ENCODE results near the gene ANGPTL8.
A peak's percentile ranks its signal among the peaks of the same experiment; 100 is the strongest.

Gene ANGPTL8

GRCh38 chr19:11267316-11268085 lies 28.1 kb downstream of the ANGPTL8 start:
- Mint-ChIP-seq H3K4me1 (peaks cover 5% of the 10 kb centered on the region), H3K36me3 (no peaks in the 10 kb centered on the region), H3K27ac (no peak overlapping the region), H3K4me3 (no peak overlapping the region), H3K9me3 (no peaks in the 10 kb centered on the region), H3K27me3 (peaks cover 15% of the 10 kb centered on the region)
- DNase-seq (ENCODE audit: low spot score in 2 of 2), result no peak
- no peak for ATAC-seq (ENCODE audit: low read depth)

- Mint-ChIP-seq H3K36me3 (peaks cover 1% of the 10 kb centered on the region), H3K4me3 (no peak overlapping the region), H3K27ac (no peak overlapping the region), H3K9me3 (no peaks in the 10 kb centered on the region), H3K27me3 (peaks cover 15% of the 10 kb centered on the region), H3K4me1 (peaks cover 5% of the 10 kb centered on the region)
- no peak for DNase-seq (ENCODE audit: low spot score in 2 of 2)
- no peak for ATAC-seq (ENCODE audit: low read depth)
Observed at GRCh38 chr19:11268783-11269267, 29.4 kb downstream of the ANGPTL8 start.

- H3K27ac Mint-ChIP-seq, result no peak overlapping the region
- peaks cover 1% of the 10 kb centered on the region for H3K36me3 Mint-ChIP-seq
- no peaks in the 10 kb centered on the region for H3K9me3 Mint-ChIP-seq
- ATAC-seq (ENCODE audit: low read depth), result no peak
- no peak overlapping the region for H3K4me3 Mint-ChIP-seq
- peaks cover 5% of the 10 kb centered on the region for H3K4me1 Mint-ChIP-seq
- H3K27me3 Mint-ChIP-seq, result peaks cover 15% of the 10 kb centered on the region
- no peak for DNase-seq (ENCODE audit: low spot score in 2 of 2)
Observed at GRCh38 chr19:11269408-11269807, 30.0 kb downstream of the ANGPTL8 start.

DNA sequence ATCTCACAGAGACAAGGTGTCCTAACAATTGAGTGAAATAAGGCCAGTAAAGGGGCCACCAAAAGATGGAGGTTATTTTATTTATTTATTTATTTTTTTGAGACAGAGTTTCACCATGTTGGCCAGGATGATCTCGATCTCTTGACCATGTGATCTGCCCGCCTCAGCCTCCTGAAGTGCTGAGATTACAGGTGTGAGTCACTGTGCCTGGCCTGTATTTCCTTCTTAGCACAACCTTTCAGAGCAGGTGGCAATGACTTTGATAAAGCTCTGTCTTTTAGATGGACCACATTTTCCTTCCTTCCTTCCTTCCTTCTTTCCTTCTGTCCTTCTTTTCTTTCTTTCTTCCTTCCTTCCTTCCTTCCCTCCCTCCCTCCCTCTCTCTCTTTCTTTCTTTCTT lies 33.9 kb downstream of the ANGPTL8 start:
- peaks cover 6% of the 10 kb centered on the region for H3K27me3 Mint-ChIP-seq
- no peak overlapping the region for H3K27ac Mint-ChIP-seq
- ATAC-seq (ENCODE audit: low read depth), result no peak

GRCh38 chr19:11273989-11274388 lies 34.6 kb downstream of the ANGPTL8 start:
- ATAC-seq (ENCODE audit: low read depth), result no peak
- Mint-ChIP-seq H3K36me3 (peaks cover 4% of the 10 kb centered on the region), H3K27ac (no peak overlapping the region), H3K27me3 (peaks cover 3% of the 10 kb centered on the region), H3K4me3 (no peak overlapping the region), H3K4me1 (no peaks in the 10 kb centered on the region), H3K9me3 (peaks cover 2% of the 10 kb centered on the region)
- no peak for DNase-seq (ENCODE audit: low spot score in 2 of 2)

More for the DNA sequence above, 33.9 kb downstream of the ANGPTL8 start:
- no peaks in the 10 kb centered on the region for H3K4me1 Mint-ChIP-seq
- H3K9me3 Mint-ChIP-seq, result peaks cover 2% of the 10 kb centered on the region
- peaks cover 4% of the 10 kb centered on the region for H3K36me3 Mint-ChIP-seq
- DNase-seq (ENCODE audit: low spot score in 2 of 2), result no peak
- H3K4me3 Mint-ChIP-seq, result no peak overlapping the region

GRCh38 chr19:11274533-11275086 lies 35.2 kb downstream of the ANGPTL8 start:
- Mint-ChIP-seq H3K4me3 (no peak overlapping the region), H3K27ac (no peak overlapping the region), H3K4me1 (peaks cover 2% of the 10 kb centered on the region), H3K9me3 (peaks cover 4% of the 10 kb centered on the region), H3K36me3 (peaks cover 4% of the 10 kb centered on the region), H3K27me3 (peaks cover 2% of the 10 kb centered on the region)
- no peak for DNase-seq (ENCODE audit: low spot score in 2 of 2)
- ATAC-seq (ENCODE audit: low read depth), result no peak

DNA sequence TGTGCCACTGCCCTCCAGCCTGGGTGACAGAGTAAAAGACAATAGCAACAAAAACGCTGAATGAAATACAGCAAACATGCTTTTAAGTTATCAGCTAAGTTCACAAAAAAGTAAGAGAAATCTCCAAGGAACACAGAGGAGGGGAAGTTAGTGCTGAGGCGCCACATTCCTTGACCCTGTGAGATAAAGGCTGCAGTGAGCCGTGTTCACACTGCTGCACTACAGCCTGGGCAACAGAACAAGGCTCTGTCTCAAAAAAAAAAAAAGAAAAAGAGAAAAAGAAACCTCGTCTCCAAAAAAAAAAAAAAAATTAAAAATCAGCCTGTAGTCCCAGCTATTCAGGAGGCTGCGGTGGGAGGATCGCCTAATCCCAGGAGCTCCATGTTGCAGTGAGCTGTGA lies 39.3 kb downstream of the ANGPTL8 start:
- Mint-ChIP-seq H3K36me3 (peaks cover 3% of the 10 kb centered on the region), H3K4me3 (no peak overlapping the region), H3K4me1 (peaks cover 3% of the 10 kb centered on the region), H3K27me3 (peaks cover 3% of the 10 kb centered on the region), H3K27ac (no peak overlapping the region), H3K9me3 (peaks cover 5% of the 10 kb centered on the region)
- ATAC-seq (ENCODE audit: low read depth), result no peak
- DNase-seq (ENCODE audit: low spot score in 2 of 2), result no peak

- H3K36me3 Mint-ChIP-seq, result peaks cover 3% of the 10 kb centered on the region
- DNase-seq (ENCODE audit: low spot score in 2 of 2) (no peak), ATAC-seq (ENCODE audit: low read depth) (peak; percentile 22)
- H3K4me1 Mint-ChIP-seq, result peaks cover 3% of the 10 kb centered on the region
- H3K9me3 Mint-ChIP-seq, result peaks cover 5% of the 10 kb centered on the region
- no peak overlapping the region for H3K27ac Mint-ChIP-seq
- H3K4me3 Mint-ChIP-seq, result no peak overlapping the region
- peaks cover 3% of the 10 kb centered on the region for H3K27me3 Mint-ChIP-seq
Observed at GRCh38 chr19:11279505-11280236, 40.3 kb downstream of the ANGPTL8 start.

DNA sequence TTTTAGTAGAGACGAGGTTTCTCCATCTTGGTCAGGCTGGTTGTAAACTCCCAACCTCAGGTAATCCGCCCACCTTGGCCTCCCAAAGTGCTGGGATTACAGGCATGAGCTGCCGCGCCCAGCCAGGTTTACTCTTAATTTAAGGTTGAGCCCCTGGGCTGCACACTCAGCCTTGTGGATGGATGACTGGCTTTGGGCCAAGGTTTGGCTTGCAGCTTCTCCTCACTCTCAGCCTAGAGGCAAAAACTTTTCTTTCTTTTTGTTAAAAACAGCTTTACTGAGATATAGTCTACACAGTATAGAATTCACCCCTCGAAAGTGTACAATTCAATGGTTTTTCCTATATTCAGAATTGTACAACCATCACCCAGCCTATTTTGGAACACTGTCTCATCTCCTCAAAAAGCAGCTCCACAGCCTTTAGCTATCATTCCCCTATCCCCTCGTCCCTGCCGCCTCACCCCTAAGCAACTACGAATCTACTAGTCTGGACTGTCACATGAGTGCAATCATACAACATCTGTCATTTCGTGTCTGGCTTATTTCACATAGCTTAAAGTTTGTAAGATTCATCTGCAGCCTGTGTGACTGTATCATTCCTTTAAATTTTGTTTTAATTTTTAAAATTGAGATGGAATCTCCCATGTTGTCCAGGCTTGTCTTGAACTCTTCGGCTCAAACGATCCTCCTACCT lies 42.1 kb downstream of the ANGPTL8 start:
- ATAC-seq (ENCODE audit: low read depth) (no peak), DNase-seq (ENCODE audit: low spot score in 2 of 2) (no peak)
- H3K9me3 Mint-ChIP-seq, result peaks cover 5% of the 10 kb centered on the region
- peaks cover 3% of the 10 kb centered on the region for H3K36me3 Mint-ChIP-seq
- no peak overlapping the region for H3K4me3 Mint-ChIP-seq
- H3K27ac Mint-ChIP-seq, result no peak overlapping the region
- H3K4me1 Mint-ChIP-seq, result peaks cover 3% of the 10 kb centered on the region
- peaks cover 3% of the 10 kb centered on the region for H3K27me3 Mint-ChIP-seq

DNA sequence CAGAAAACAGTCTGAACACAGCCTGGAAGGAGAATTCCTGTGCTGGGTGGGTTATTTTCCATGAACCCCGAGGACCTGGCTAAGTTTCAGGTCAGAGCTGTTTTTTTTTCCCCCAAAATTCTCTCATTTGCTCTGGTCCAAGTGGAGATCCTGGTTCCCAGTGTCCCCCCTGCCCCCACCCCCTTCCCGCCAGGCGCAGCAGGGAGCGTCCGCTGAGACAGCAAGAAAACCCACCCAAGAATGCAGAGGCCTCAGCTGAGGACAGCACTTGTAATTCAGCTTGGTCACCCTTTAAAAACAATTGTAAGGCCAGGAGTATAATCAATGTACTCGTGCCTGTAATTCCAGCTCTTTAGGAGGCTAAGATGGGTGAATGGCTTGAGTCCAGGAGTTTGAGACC lies 45.1 kb downstream of the ANGPTL8 start:
- peaks cover 2% of the 10 kb centered on the region for H3K9me3 Mint-ChIP-seq
- no peak overlapping the region for H3K27ac Mint-ChIP-seq
- ATAC-seq (ENCODE audit: low read depth) (no peak), DNase-seq (ENCODE audit: low spot score in 2 of 2) (no peak)
- peaks cover 3% of the 10 kb centered on the region for H3K4me1 Mint-ChIP-seq
- peaks cover 7% of the 10 kb centered on the region for H3K27me3 Mint-ChIP-seq
- H3K4me3 Mint-ChIP-seq, result no peak overlapping the region
- H3K36me3 Mint-ChIP-seq, result no peaks in the 10 kb centered on the region

GRCh38 chr19:11286312-11286974 lies 47.0 kb downstream of the ANGPTL8 start:
- DNase-seq (ENCODE audit: low spot score in 2 of 2) (no peak), ATAC-seq (ENCODE audit: low read depth) (no peak)
- Mint-ChIP-seq H3K36me3 (no peaks in the 10 kb centered on the region), H3K4me3 (no peak overlapping the region), H3K27ac (no peak overlapping the region), H3K4me1 (no peaks in the 10 kb centered on the region), H3K9me3 (no peaks in the 10 kb centered on the region), H3K27me3 (peaks cover 5% of the 10 kb centered on the region)

DNA sequence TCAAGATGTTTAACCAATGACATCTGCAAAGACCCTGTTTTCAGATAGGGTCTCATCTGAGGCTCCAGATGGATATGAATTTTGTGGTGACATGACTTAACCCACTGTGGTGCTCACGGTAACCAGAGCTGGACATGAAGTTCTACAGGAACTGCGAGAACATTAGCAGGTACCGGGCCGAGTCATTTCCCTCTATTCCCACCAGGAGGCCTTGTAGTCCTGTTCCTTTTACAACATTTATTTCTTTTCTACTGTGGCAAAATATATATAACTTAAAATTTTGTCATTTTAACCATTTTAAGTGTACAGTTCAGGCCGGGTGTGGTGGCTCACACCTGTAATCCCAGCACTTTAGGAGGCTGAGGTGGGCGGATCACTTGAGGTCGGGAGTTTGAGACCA lies 48.9 kb downstream of the ANGPTL8 start:
- no peaks in the 10 kb centered on the region for H3K9me3 Mint-ChIP-seq
- H3K4me3 Mint-ChIP-seq, result no peak overlapping the region
- ATAC-seq (ENCODE audit: low read depth) (no peak), DNase-seq (ENCODE audit: low spot score in 2 of 2) (no peak)
- no peak overlapping the region for H3K27ac Mint-ChIP-seq
- peaks cover 5% of the 10 kb centered on the region for H3K27me3 Mint-ChIP-seq
- no peaks in the 10 kb centered on the region for H3K4me1 Mint-ChIP-seq
- H3K36me3 Mint-ChIP-seq, result no peaks in the 10 kb centered on the region

DNA sequence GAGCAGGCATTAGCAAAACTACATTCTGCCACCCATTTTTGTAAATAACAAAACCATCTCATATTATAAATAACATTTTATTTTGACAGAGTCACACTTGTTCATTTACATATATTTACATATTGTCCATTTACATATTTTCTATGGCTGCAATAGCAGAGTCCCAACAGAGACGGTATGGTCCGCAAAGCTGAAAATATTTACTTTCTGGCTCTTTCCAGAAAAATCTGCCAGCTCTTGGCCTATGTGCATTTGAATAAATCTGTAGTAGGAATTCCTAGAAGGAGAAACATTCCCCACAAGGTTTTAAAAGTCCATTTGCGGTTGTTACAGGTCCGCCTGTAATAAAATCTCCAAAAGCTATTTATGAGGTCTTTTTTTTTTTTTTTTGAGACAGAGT lies 50.8 kb downstream of the ANGPTL8 start:
- ATAC-seq (ENCODE audit: low read depth), result no peak
- no peaks in the 10 kb centered on the region for H3K36me3 Mint-ChIP-seq
- H3K9me3 Mint-ChIP-seq, result no peaks in the 10 kb centered on the region

More for the DNA sequence above, 50.8 kb downstream of the ANGPTL8 start:
- peaks cover 8% of the 10 kb centered on the region for H3K27me3 Mint-ChIP-seq
- DNase-seq (ENCODE audit: low spot score in 2 of 2), result no peak
- H3K27ac Mint-ChIP-seq, result no peak overlapping the region
- no peak overlapping the region for H3K4me3 Mint-ChIP-seq
- peaks cover 6% of the 10 kb centered on the region for H3K4me1 Mint-ChIP-seq

All from memory B cell (primary cell).